ENCODE data around the gene COL5A2.

- TF ChIP-seq POLR2AphosphoS5 (IDR thresholded peaks at IDR 0.05) (no peak), EP300 (IDR thresholded peaks at IDR 0.05; ENCODE audit: low read depth) (no peak)
Observed at GRCh38 chr2:189152483-189152882, 27.1 kb downstream of the COL5A2 start.
